ENCODE measurements around the gene CEBPA. TPM values are rescaled to one million over a fixed set of nuclear protein-coding genes. Genes with fewer than 3 reads are reported as not detected.
"Not testable (repeated sequence)": the region's sequence is repeated elsewhere in the genome, so short reads cannot be mapped to it uniquely, and the experiment has no call there.

Gene CEBPA
- total RNA-seq, 1 donor from 2014 or later: 8.5 TPM

DNA sequence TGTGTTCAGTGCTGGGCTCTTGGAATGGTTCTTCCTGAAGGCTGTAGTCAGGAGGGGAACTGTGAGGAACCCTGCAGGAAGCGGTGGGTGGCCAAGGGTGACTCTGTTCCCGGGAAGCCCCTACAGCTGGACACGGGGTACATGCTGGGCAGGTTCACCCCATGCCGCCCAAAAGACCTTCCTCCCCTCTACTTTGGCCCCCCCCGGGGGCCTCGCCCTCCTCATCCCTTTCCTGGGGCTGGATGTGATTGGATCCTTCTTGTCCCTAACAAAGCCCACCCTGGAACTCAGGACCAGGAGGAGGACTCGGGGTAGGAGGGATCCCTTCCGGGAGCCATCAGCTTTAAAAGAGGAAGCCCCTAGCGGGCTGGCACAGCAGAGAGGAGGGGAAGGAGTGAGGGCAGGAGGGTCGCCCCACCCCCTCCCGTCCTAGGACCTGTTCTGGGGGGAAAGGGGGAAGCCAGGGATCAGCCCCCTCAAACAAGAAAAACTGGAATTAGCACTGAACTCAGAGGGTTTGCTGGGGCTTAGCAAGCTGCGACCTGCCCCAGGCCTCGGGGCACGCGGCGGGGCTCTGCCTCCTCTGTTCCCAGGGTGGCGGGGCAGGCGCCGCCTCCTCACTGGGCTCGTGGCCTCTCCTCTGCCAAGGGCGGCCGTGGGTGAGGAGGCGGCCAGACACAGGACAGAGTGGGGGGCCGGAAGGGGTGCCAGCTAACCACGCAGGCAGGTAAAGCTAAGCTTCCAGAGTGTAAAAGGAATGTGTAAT is 4.0 kb downstream of the CEBPA start:
- H3K9me3 Mint-ChIP-seq: no peaks in the 10 kb centered on the region
- H3K27ac Mint-ChIP-seq: peak overlapping the region; percentile 69
- H3K27me3 Mint-ChIP-seq (ENCODE audit: low read depth): peaks cover 25% of the 10 kb centered on the region
- no peaks in the 10 kb centered on the region for H3K36me3 Mint-ChIP-seq
- TF ChIP-seq, protein P1, sequence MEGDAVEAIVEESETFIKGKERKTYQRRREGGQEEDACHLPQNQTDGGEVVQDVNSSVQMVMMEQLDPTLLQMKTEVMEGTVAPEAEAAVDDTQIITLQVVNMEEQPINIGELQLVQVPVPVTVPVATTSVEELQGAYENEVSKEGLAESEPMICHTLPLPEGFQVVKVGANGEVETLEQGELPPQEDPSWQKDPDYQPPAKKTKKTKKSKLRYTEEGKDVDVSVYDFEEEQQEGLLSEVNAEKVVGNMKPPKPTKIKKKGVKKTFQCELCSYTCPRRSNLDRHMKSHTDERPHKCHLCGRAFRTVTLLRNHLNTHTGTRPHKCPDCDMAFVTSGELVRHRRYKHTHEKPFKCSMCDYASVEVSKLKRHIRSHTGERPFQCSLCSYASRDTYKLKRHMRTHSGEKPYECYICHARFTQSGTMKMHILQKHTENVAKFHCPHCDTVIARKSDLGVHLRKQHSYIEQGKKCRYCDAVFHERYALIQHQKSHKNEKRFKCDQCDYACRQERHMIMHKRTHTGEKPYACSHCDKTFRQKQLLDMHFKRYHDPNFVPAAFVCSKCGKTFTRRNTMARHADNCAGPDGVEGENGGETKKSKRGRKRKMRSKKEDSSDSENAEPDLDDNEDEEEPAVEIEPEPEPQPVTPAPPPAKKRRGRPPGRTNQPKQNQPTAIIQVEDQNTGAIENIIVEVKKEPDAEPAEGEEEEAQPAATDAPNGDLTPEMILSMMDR (IDR thresholded peaks at IDR 0.05; ENCODE audit: unreplicated experiment): no peak
- peak; percentile 48 to 64 for DNase-seq (ENCODE audit: low spot score in 2 of 2, unreplicated experiment in 2 of 2)
- peaks cover 53% of the 10 kb centered on the region for H3K4me1 Mint-ChIP-seq
- H3K4me3 Mint-ChIP-seq: no peak overlapping the region

DNA sequence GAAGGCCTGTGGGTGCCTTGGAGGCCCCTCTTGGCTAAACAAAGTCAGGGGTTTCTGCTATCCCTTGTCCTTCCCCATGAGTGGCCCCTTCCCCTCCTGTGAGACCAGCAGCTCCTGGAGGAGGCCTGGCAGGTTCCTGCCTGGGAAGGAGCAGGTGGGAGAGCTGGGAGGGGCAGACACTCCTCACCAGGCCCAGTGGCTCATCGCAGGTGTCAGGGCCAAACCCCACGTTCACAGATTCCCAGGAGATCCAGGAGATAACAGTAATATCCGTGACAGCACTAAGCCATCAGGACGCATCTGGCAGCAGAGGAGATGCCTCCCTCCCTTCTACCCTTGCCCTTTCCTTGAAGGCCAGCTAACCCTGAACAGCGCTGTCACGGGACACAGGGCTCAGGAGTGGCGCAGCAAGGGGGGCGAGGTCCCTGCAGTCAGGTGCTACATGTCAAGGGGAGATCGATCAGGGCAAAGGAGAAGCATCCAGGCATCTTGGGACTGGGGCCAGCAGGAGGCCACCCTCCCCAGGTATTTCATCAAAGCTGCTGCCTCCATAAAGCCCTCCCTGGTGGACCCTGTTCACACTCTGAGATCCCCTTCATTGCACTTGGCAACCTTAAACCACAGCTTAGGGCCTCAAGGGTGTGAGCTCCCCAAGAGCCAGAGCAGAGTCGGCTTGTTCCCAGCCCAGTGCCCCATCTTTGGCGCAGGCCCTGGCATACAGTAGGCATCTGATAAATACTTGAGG is 4.8 kb downstream of the CEBPA start:
- Mint-ChIP-seq H3K27ac (peak overlapping the region; percentile 47), H3K27me3 (ENCODE audit: low read depth) (peaks cover 25% of the 10 kb centered on the region), H3K36me3 (no peaks in the 10 kb centered on the region), H3K4me1 (peaks cover 58% of the 10 kb centered on the region), H3K9me3 (no peaks in the 10 kb centered on the region), H3K4me3 (no peak overlapping the region)
- no peak for DNase-seq (ENCODE audit: low spot score in 2 of 2, unreplicated experiment in 2 of 2)
- TF ChIP-seq, protein P1 (IDR thresholded peaks at IDR 0.05; ENCODE audit: unreplicated experiment): no peak

DNA sequence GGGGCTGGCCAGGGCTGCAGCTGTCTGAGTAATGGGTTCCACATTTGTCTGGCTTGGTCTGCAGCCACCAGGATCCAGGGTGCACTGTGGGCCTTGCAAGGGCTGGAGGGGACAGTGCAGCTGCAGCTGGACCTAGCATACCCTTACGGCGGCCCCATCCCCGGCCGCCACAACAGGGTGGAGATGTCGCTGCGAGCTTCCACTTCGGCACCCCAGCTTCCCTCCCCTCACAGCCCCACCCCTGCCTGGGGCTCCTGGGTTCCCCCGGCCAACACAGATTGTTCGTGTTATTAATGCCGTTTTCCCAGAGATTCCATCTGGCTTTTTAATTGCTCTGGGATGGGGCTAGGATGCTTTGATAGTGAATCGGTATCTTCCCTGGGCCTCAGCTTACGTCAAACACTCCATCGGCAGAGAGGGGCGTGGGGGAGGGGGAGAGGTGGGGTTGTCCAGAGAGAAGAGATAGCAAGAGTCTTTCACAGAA is 5.8 kb downstream of the CEBPA start:
- Mint-ChIP-seq H3K27me3 (ENCODE audit: low read depth) (peaks cover 25% of the 10 kb centered on the region), H3K36me3 (no peaks in the 10 kb centered on the region), H3K9me3 (no peaks in the 10 kb centered on the region), H3K4me1 (peaks cover 58% of the 10 kb centered on the region), H3K4me3 (no peak overlapping the region), H3K27ac (no peak overlapping the region)
- TF ChIP-seq, protein P1 (IDR thresholded peaks at IDR 0.05; ENCODE audit: unreplicated experiment): no peak
- no peak for DNase-seq (ENCODE audit: low spot score in 2 of 2, unreplicated experiment in 2 of 2)

DNA sequence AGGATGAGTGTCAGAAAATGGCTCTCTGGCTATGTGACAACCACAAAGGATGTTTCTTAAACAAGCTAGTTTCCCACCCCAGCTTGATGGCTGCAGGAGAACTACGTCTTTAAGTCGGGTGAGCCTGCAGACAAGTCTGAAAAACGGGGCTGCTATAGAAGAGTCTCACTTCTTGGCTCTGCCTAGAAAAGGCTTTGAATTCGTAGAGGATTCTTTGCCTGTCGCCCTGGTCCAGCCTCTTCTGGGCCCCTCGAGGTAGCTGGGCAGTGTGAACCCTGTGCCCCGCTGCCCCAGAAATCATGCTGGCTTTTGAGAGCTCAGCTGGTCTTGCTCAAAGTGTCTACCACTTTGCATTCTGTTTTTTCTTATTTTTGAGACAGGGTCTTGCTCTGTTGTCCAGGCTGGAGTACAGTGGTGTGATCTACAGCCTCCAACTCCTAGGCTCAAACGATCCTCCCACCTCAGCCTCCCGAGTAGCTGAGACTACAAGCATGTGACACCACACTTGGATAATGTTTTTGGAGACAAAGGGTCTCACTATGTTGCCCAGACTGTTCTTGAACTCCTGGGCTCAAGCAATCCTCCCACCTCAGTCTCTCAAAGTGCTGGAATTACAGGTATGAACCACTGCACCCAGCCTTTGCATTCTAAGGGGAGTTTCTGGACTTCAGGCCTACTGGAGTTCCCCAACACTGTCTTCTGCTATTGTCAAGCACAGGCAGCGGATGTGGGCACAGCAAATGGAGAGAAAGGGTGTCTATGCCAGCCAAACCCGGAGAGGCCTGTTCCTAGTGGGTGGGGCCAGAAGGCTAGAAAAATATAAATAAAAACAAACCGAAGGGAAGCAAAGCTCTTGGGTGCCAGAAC is 6.5 kb downstream of the CEBPA start:
- Mint-ChIP-seq H3K4me1 (peaks cover 64% of the 10 kb centered on the region), H3K36me3 (no peaks in the 10 kb centered on the region), H3K27me3 (ENCODE audit: low read depth) (peaks cover 19% of the 10 kb centered on the region), H3K4me3 (no peak overlapping the region), H3K27ac (no peak overlapping the region), H3K9me3 (no peaks in the 10 kb centered on the region)
- DNase-seq (ENCODE audit: low spot score in 2 of 2, unreplicated experiment in 2 of 2): no peak
- TF ChIP-seq, protein P1 (IDR thresholded peaks at IDR 0.05; ENCODE audit: unreplicated experiment): no peak

DNA sequence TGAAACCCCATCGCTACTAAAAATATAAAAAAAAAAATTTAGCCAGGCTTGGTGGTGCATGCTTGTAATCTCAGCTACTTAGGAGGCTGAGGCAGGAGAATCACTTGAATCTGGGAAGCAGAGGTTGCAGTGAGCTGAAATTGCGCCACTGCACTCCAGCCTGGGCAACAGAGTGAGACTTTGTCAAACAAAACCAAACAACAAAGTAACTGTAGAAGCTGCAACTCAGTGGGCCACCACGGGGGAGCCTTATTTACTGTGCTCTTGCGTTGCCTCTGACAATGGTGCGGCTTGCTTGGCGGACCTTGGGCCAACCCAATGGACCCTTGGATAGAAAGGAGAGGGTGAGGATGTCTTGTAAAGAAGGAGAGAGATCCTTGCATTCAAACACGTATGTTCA is 7.3 kb downstream of the CEBPA start:
- H3K36me3 Mint-ChIP-seq; H3K27ac Mint-ChIP-seq; DNase-seq (ENCODE audit: low spot score in 2 of 2, unreplicated experiment in 2 of 2); H3K4me3 Mint-ChIP-seq; H3K9me3 Mint-ChIP-seq: not testable (repeated sequence)
- peaks cover 11% of the 10 kb centered on the region for H3K27me3 Mint-ChIP-seq (ENCODE audit: low read depth)
- peaks cover 58% of the 10 kb centered on the region for H3K4me1 Mint-ChIP-seq
